ENCODE data around the gene DBN1.

Gene DBN1

GRCh38 chr5:177456591-177456964, 16.9 kb downstream of the DBN1 start:
- no peak for DNase-seq
- TF ChIP-seq EZH2 (IDR thresholded peaks at IDR 0.05; ENCODE audit: borderline replicate concordance, low read depth, low read length, severe bottlenecking) (no peak), CTCF (IDR thresholded peaks at IDR 0.05; ENCODE audit: borderline replicate concordance, extremely low read depth, low read length, poor library complexity, severe bottlenecking) (no peak)
- Histone ChIP-seq H3K79me2 (ENCODE audit: insufficient read depth, low read length) (no peaks in the 10 kb centered on the region), H4K20me1 (ENCODE audit: insufficient read depth, low read length) (peaks cover 54% of the 10 kb centered on the region), H3K9me3 (ENCODE audit: insufficient read depth, low read length, severe bottlenecking) (no peaks in the 10 kb centered on the region), H3K36me3 (ENCODE audit: insufficient read depth, low read length) (peaks cover 30% of the 10 kb centered on the region), H3K4me1 (ENCODE audit: insufficient read depth, low read length) (peaks cover 30% of the 10 kb centered on the region), H3K9ac (ENCODE audit: low read depth, low read length) (no peak overlapping the region), H3K27me3 (ENCODE audit: insufficient read depth, low read length, poor library complexity) (no peaks in the 10 kb centered on the region), H2AFZ (ENCODE audit: low read depth, low read length) (no peak overlapping the region), H3K27ac (ENCODE audit: low read length) (no peak overlapping the region), H3K4me2 (ENCODE audit: insufficient read depth, low read length) (peak overlapping the region; percentile 98), H3K4me3 (ENCODE audit: low read depth in 1 of 2, low read length in 2 of 2) (no peak overlapping the region)
- no peak for ATAC-seq (ENCODE audit: insufficient read depth, low read depth)

- no peaks in the 10 kb centered on the region for H3K9me3 ChIP-seq (ENCODE audit: insufficient read depth, low read length, severe bottlenecking)
- no peaks in the 10 kb centered on the region for H3K79me2 ChIP-seq (ENCODE audit: insufficient read depth, low read length)
- H3K27ac ChIP-seq (ENCODE audit: low read length) = peak overlapping the region; percentile 52
- H4K20me1 ChIP-seq (ENCODE audit: insufficient read depth, low read length) = peaks cover 56% of the 10 kb centered on the region
- DNase-seq (peak; percentile 93), ATAC-seq (ENCODE audit: insufficient read depth, low read depth) (peak; percentile 48)
- peak overlapping the region; percentile 67 for H3K9ac ChIP-seq (ENCODE audit: low read depth, low read length)
- H3K4me3 ChIP-seq (ENCODE audit: low read depth in 1 of 2, low read length in 2 of 2) = peak overlapping the region; percentile 24 to 75; a peak in 3 of 4 replicates
- H3K4me2 ChIP-seq (ENCODE audit: insufficient read depth, low read length) = peak overlapping the region; percentile 98
- TF ChIP-seq CTCF (IDR thresholded peaks at IDR 0.05; ENCODE audit: borderline replicate concordance, extremely low read depth, low read length, poor library complexity, severe bottlenecking) (peak; percentile 95), EZH2 (IDR thresholded peaks at IDR 0.05; ENCODE audit: borderline replicate concordance, low read depth, low read length, severe bottlenecking) (no peak)
- no peaks in the 10 kb centered on the region for H3K27me3 ChIP-seq (ENCODE audit: insufficient read depth, low read length, poor library complexity)
- peak overlapping the region; percentile 72 for H2AFZ ChIP-seq (ENCODE audit: low read depth, low read length)
- peaks cover 30% of the 10 kb centered on the region for H3K4me1 ChIP-seq (ENCODE audit: insufficient read depth, low read length)
- H3K36me3 ChIP-seq (ENCODE audit: insufficient read depth, low read length) = peaks cover 30% of the 10 kb centered on the region
Observed at GRCh38 chr5:177455661-177456590, 17.5 kb downstream of the DBN1 start.

- H3K36me3 ChIP-seq (ENCODE audit: insufficient read depth, low read length) = peaks cover 28% of the 10 kb centered on the region
- H3K27me3 ChIP-seq (ENCODE audit: insufficient read depth, low read length, poor library complexity) = no peaks in the 10 kb centered on the region
- peaks cover 30% of the 10 kb centered on the region for H3K4me1 ChIP-seq (ENCODE audit: insufficient read depth, low read length)
- peak; percentile 70 for ATAC-seq (ENCODE audit: insufficient read depth, low read depth)
- TF ChIP-seq EZH2 (IDR thresholded peaks at IDR 0.05; ENCODE audit: borderline replicate concordance, low read depth, low read length, severe bottlenecking) (no peak), CTCF (IDR thresholded peaks at IDR 0.05; ENCODE audit: borderline replicate concordance, extremely low read depth, low read length, poor library complexity, severe bottlenecking) (peak; percentile 81)
- peak overlapping the region; percentile 24 to 75; a peak in 3 of 4 replicates for H3K4me3 ChIP-seq (ENCODE audit: low read depth in 1 of 2, low read length in 2 of 2)
- DNase-seq = peak; percentile 86
- H4K20me1 ChIP-seq (ENCODE audit: insufficient read depth, low read length) = peaks cover 59% of the 10 kb centered on the region
- peak overlapping the region; percentile 72 for H2AFZ ChIP-seq (ENCODE audit: low read depth, low read length)
- H3K27ac ChIP-seq (ENCODE audit: low read length) = peak overlapping the region; percentile 56
- H3K9me3 ChIP-seq (ENCODE audit: insufficient read depth, low read length, severe bottlenecking) = no peaks in the 10 kb centered on the region
- H3K79me2 ChIP-seq (ENCODE audit: insufficient read depth, low read length) = no peaks in the 10 kb centered on the region
- peak overlapping the region; percentile 98 for H3K4me2 ChIP-seq (ENCODE audit: insufficient read depth, low read length)
- peak overlapping the region; percentile 67 for H3K9ac ChIP-seq (ENCODE audit: low read depth, low read length)
Observed at GRCh38 chr5:177455036-177455660, 18.3 kb downstream of the DBN1 start.
